GM12878 (cell line): ENCODE measurements around the gene PRR20B.

Source experiments
- BCLAF1 ChIP-seq: fragments of 450-650 bp; IDR thresholded peaks from 2 replicates; pipeline ENCODE4 v1.6.1; 2017; ENCODE audit warnings: antibody characterized with exemption, mild to moderate bottlenecking, moderate library complexity
- CHD1 ChIP-seq: IDR thresholded peaks from 2 replicates; pipeline ENCODE4 v1.6.1; 2012; ENCODE audit warnings: low read depth, low read length, improper control_type of control experiment
- FOXK2 ChIP-seq: fragments of 450-650 bp; IDR thresholded peaks from 2 replicates; pipeline ENCODE4 v1.6.1; 2017; ENCODE audit warnings: mild to moderate bottlenecking, moderate library complexity
- MAX ChIP-seq: IDR thresholded peaks from 2 replicates; pipeline ENCODE4 v1.6.1; 2012; ENCODE audit warnings: low read depth, low read length, improper control_type of control experiment
- MXI1 ChIP-seq: fragments of 150-350 bp; IDR thresholded peaks from 2 replicates; pipeline ENCODE4 v1.6.1; 2011; ENCODE audit warnings: low read depth, mild to moderate bottlenecking, inconsistent platforms, low read length, improper control_type of control experiment
- POLR2A ChIP-seq: IDR thresholded peaks from 2 replicates; pipeline ENCODE4 v1.6.1; 2011; ENCODE audit warnings: low read depth, mild to moderate bottlenecking, low read length
- POLR2AphosphoS5 ChIP-seq: IDR thresholded peaks from 2 replicates; pipeline ENCODE4 v1.6.1; 2011; ENCODE audit warnings: mild to moderate bottlenecking, low read length, inconsistent platforms
- RCOR1 ChIP-seq: conservative IDR thresholded peaks from 2 replicates; pipeline ENCODE4 v1.6.1; 2012; ENCODE audit warnings: low read depth, low read length, improper control_type of control experiment
- SMC3 ChIP-seq: IDR thresholded peaks from 2 replicates; pipeline ENCODE4 v1.6.1; 2011; ENCODE audit warnings: low read length, improper control_type of control experiment, borderline replicate concordance
- TARDBP ChIP-seq: IDR thresholded peaks from 2 replicates; pipeline ENCODE4 v1.6.1; 2016; ENCODE audit warnings: borderline replicate concordance
- ZNF274 ChIP-seq: IDR thresholded peaks from one replicate; pipeline ENCODE4 v1.8.0; 2011; ENCODE audit not compliant: insufficient read length, insufficient read depth
- ZSCAN29 ChIP-seq: fragments of 450-650 bp; IDR thresholded peaks from 2 replicates; pipeline ENCODE4 v1.6.1; 2017; ENCODE audit warnings: mild to moderate bottlenecking, moderate library complexity
- TF ChIP-seq, protein P1 (sequence below): IDR thresholded peaks from 2 replicates; pipeline ENCODE4 v1.6.1; 2012; ENCODE audit warnings: low read length, inconsistent platforms
- TF ChIP-seq, protein P2 (sequence below), 3 experiments: IDR thresholded peaks in 2 of 3; conservative IDR thresholded peaks in 1 of 3; 2 replicates each; pipeline ENCODE4 v1.5.1; 2011; ENCODE audit warnings: low read depth in 3 of 3, low read length in 3 of 3, mild to moderate bottlenecking in 3 of 3, control low read depth in 2 of 3, moderate library complexity in 2 of 3, inconsistent platforms in 1 of 3, mixed read lengths in 1 of 3; ENCODE audit not compliant: control insufficient read depth in 2 of 3, insufficient read depth in 1 of 3; ENCODE audit errors: extremely low read depth in 1 of 3

DNA sequence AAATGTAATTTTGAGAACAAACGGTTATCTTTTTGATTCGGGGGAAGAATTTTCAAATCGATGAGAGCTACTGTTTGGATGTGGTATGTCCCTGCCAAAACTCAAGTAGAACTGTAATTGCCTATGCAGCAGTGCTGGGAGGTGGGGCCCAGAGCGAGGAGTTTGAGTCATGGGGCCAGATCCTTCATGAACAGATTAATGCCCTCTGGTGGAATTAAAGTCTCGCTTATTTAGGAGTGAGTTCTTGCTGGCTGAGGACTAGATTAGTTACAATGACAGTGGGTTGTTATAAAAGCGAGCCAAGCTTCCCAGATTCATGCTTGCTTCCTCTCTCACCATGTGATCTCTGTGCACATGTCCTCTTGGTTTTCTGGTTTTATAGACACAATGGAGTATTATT, 18.4 kb upstream of the PRR20B start:
- TF ChIP-seq ZNF274 (no peak), MAX (no peak), SMC3 (no peak), POLR2A (no peak), RCOR1 (no peak), TARDBP (no peak), MXI1 (no peak), POLR2AphosphoS5 (no peak), FOXK2 (no peak), BCLAF1 (no peak), CHD1 (no peak), ZSCAN29 (no peak)
- TF ChIP-seq, protein P1, sequence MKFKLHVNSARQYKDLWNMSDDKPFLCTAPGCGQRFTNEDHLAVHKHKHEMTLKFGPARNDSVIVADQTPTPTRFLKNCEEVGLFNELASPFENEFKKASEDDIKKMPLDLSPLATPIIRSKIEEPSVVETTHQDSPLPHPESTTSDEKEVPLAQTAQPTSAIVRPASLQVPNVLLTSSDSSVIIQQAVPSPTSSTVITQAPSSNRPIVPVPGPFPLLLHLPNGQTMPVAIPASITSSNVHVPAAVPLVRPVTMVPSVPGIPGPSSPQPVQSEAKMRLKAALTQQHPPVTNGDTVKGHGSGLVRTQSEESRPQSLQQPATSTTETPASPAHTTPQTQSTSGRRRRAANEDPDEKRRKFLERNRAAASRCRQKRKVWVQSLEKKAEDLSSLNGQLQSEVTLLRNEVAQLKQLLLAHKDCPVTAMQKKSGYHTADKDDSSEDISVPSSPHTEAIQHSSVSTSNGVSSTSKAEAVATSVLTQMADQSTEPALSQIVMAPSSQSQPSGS: no peak
- TF ChIP-seq, protein P2, sequence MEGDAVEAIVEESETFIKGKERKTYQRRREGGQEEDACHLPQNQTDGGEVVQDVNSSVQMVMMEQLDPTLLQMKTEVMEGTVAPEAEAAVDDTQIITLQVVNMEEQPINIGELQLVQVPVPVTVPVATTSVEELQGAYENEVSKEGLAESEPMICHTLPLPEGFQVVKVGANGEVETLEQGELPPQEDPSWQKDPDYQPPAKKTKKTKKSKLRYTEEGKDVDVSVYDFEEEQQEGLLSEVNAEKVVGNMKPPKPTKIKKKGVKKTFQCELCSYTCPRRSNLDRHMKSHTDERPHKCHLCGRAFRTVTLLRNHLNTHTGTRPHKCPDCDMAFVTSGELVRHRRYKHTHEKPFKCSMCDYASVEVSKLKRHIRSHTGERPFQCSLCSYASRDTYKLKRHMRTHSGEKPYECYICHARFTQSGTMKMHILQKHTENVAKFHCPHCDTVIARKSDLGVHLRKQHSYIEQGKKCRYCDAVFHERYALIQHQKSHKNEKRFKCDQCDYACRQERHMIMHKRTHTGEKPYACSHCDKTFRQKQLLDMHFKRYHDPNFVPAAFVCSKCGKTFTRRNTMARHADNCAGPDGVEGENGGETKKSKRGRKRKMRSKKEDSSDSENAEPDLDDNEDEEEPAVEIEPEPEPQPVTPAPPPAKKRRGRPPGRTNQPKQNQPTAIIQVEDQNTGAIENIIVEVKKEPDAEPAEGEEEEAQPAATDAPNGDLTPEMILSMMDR (IDR thresholded peaks at IDR 0.05 in 2 of 3, conservative IDR thresholded peaks at IDR 0.05 in 1 of 3; ENCODE audit: control insufficient read depth in 2 of 3, extremely low read depth in 1 of 3, insufficient read depth in 1 of 3, low read depth in 3 of 3, low read length in 3 of 3): no peak
